Activated CD4-positive, alpha-beta T cell treated with anti-CD3 and anti-CD28 coated beads, Interleukin-2, amount 10 ng/mL, durations not matched to agents 7 days and 5 days (primary cell): ENCODE measurements around the gene NAT16. TPM values are rescaled to one million over a fixed set of nuclear protein-coding genes. Genes with fewer than 3 reads are reported as not detected.

Experiments
- CTCF ChIA-PET: fragments of 350-600 bp; sonication (Branson Sonifier 250); formaldehyde crosslinking; loops from one replicate; lab custom pipeline; 2021; ENCODE audit warnings: antibody characterized with exemption; lab: Charles Lee
- POLR2A ChIA-PET: fragments of 350-600 bp; sonication (Branson Sonifier 250); formaldehyde crosslinking; loops from one replicate; lab custom pipeline; 2021; ENCODE audit warnings: antibody characterized with exemption; lab: Charles Lee
- DNase-seq: peaks from one replicate; pipeline ENCODE4 v3.0.0-alpha.2; 2020
- H3K27ac Mint-ChIP-seq: one replicate; pipeline ENCODE4 v1.8.0; 2021; ENCODE audit warnings: mild to moderate bottlenecking, moderate library complexity, mixed read lengths
- H3K27me3 Mint-ChIP-seq: one replicate; pipeline ENCODE4 v1.8.0; 2021; ENCODE audit warnings: mixed read lengths
- H3K36me3 Mint-ChIP-seq: one replicate; pipeline ENCODE4 v1.8.0; 2021; ENCODE audit warnings: low read depth, mixed read lengths
- H3K4me1 Mint-ChIP-seq: one replicate; pipeline ENCODE4 v1.8.0; 2021; ENCODE audit warnings: mixed read lengths
- H3K4me3 Mint-ChIP-seq: one replicate; pipeline ENCODE4 v1.8.0; 2021; ENCODE audit warnings: mild to moderate bottlenecking, moderate library complexity, mixed read lengths
- H3K9me3 Mint-ChIP-seq: one replicate; pipeline ENCODE4 v1.8.0; 2021; ENCODE audit warnings: mixed read lengths
- total RNA-seq, 2 experiments: library from RNA; stranded (reverse); gene quantifications; one replicate each; pipeline ENCODE4 v1.2.3, GENCODE V29; 2021

The NAT16 gene
- total RNA-seq, result not detected

DNA sequence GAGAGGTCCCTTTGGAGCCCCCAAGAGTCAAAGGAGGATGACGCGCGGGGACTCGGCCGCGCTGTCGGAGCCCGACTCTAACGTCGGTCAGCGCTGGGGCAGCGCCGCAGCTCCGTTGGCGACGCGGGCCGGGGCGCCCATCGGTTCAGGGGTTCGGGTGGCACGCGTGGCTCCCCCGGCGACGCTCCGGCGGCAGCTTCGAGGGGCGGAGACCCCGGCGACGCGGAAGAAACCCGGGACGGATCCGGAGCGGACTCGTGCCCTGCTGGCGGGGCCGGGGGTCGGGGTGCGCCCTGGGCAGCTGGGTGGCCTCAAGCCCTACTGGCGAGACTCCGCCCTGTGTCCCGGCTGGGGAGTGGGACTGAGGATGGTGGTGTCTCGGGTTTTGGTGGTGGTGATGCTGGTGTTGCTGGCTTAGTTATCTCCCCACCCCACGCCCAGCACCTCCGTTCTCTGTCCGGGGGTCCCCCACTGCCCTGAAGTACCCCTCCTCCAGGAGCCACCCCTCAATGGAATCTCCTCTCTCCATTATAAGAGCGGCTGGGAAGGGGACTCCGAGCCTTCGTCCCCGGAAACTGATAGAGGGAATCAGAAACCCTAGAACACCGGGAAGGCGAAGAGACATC is at the start of gene NAT16:
NAT16 (minus strand) TSS at position 164 of the 626 bp plus-strand sequence. CDS start 5,486 bp downstream, outside the sequence.
- no peak for DNase-seq
- ChIA-PET CTCF (no interaction called here), POLR2A (no interaction called here)
- Mint-ChIP-seq H3K36me3 (no peaks in the 10 kb centered on the region), H3K27ac (no peak within 1 kb of the TSS), H3K27me3 (peaks cover 63% of the 10 kb centered on the region), H3K4me3 (no peak within 1 kb of the TSS), H3K4me1 (peaks cover 9% of the 10 kb centered on the region), H3K9me3 (no peaks in the 10 kb centered on the region)

DNA sequence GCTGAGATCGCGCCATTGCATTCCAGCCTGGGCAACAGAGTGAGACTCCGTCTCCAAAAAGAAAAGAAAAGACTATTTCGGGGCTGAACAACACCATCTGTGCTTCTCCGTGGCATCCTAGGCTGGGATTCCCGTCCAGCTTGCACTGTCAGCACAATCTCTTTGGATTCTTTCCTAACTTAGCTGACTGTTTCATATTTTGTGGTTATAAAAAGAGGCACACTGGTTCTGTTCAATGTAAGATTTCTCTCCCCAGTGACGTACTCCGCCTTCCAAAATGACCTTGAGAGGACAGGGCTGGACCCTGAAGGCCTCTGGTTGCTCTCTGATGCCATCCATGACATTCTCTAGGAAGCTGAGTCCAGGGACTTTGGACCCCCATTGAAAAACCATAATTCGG is 46.6 kb upstream of the NAT16 start:
- CTCF ChIA-PET, result interaction anchor here (0.6 to 3.2 kb wide), 4 partner anchors 11 to 1478 kb away, joined by 3 to 13 read pairs (median 6); partner anchors contain the start of genes CLDN15 and FIS1
- Mint-ChIP-seq H3K9me3 (no peaks in the 10 kb centered on the region), H3K27me3 (no peaks in the 10 kb centered on the region), H3K4me1 (peaks cover 10% of the 10 kb centered on the region), H3K4me3 (no peak overlapping the region), H3K27ac (no peak overlapping the region), H3K36me3 (peaks cover 23% of the 10 kb centered on the region)
- no peak for DNase-seq
- POLR2A ChIA-PET, result no interaction called here

DNA sequence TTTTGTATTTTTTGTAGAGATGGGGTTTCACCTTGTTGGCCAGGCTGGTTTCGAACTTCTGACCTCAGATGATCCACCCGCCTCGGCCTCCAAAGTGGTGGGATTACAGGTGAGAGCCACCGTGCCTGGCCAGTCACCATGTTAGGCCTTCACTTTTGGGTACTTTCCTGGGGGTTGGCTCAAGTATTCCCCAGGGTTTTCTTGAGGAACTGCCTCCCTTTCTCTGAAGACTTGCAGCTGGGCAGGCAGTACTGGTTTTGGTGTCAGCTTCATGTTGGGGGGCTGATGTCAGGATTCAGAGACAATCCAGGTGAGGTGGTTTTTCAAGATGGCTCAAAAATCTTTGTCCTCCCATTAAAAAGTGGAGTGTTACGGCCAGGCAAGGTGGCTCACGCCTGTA is 45.6 kb upstream of the NAT16 start:
- Mint-ChIP-seq H3K27me3 (no peaks in the 10 kb centered on the region), H3K9me3 (no peaks in the 10 kb centered on the region), H3K4me1 (peaks cover 8% of the 10 kb centered on the region), H3K4me3 (no peak overlapping the region), H3K36me3 (peaks cover 23% of the 10 kb centered on the region), H3K27ac (no peak overlapping the region)
- ChIA-PET CTCF (interaction anchor here (0.6 to 3.2 kb wide), 3 partner anchors 12 to 19 kb away, joined by 3 to 13 read pairs (median 7); partner anchors contain the start of genes CLDN15 and FIS1), POLR2A (no interaction called here)
- DNase-seq, result no peak

DNA sequence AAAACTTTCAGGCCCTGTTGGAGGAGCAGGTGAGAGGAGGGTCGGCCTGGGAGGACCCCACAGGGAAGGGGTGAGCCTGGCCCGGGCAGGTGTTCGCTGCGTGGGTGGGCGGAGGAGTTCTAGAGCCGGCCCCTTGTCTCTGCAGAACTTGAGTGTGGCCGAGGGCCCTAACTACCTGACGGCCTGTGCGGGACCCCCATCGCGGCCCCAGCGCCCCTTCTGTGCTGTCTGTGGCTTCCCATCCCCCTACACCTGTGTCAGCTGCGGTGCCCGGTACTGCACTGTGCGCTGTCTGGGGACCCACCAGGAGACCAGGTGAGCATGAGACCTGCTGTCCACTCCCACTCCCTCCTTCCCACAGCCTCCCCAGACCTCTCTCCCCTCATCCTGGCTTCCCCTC is 43.4 kb upstream of the NAT16 start:
- ChIA-PET POLR2A (no interaction called here), CTCF (interaction anchor here (1.3 kb wide), 1 partner anchor 20 kb away, joined by 7 read pairs; no protein-coding TSS in a partner anchor)
- H3K27ac Mint-ChIP-seq, result no peak overlapping the region
- H3K4me3 Mint-ChIP-seq, result no peak overlapping the region
- H3K36me3 Mint-ChIP-seq, result peaks cover 25% of the 10 kb centered on the region
- DNase-seq, result no peak
- H3K4me1 Mint-ChIP-seq, result peaks cover 20% of the 10 kb centered on the region
- H3K27me3 Mint-ChIP-seq, result no peaks in the 10 kb centered on the region
- no peaks in the 10 kb centered on the region for H3K9me3 Mint-ChIP-seq

DNA sequence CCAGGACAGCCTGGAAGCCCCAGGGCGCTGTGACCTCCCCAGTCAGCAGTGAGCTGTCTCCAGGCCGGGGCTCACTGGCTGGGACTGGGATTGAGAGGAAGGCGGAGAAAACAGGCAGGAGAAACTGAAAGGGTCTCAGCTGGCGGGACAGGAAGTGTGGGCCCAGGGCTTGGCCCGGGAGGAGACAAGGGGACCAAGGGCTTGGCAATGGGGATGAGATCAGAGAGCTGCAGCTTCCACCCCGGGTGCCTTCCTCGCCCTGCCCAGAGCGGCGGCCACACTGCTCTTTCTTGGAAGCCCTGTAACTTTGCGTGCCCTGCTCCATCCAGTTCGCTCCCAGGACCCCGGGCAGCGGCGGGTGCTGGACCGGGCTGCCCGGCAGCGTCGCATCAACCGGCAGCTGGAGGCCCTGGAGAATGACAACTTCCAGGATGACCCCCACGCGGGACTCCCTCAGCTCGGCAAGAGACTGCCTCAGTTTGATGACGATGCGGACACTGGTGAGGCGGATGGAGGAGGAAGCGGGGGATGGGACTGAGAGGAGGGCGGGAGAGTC is 42.3 kb upstream of the NAT16 start:
- H3K27ac Mint-ChIP-seq, result peak overlapping the region; percentile 55
- H3K9me3 Mint-ChIP-seq, result no peaks in the 10 kb centered on the region
- DNase-seq, result no peak
- ChIA-PET POLR2A (no interaction called here), CTCF (interaction anchor here (0.6 to 2.1 kb wide), 4 partner anchors 15 to 78 kb away, joined by 3 to 7 read pairs (median 4); partner anchors contain the start of gene CLDN15)
- H3K4me3 Mint-ChIP-seq, result no peak overlapping the region
- peaks cover 24% of the 10 kb centered on the region for H3K36me3 Mint-ChIP-seq
- H3K4me1 Mint-ChIP-seq, result peaks cover 23% of the 10 kb centered on the region
- no peaks in the 10 kb centered on the region for H3K27me3 Mint-ChIP-seq

DNA sequence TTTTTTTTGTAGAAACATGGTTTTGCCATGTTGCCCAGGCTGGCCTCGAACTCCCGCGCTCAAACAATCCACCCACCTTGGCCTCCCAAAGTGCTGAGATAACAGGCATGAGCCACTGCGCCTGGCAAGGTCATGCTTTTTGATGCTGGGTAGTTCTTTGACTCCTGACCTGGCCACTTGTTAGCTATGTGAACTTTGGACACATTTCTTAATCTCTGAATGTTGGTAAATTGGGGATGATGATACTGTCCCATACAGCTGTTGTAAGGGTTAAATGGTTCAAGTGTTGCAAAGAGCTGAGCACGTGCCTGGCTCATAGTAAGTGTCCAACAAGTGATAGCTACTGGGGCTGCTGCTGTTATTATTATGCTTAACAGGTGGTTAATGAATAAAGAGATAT is 40.2 kb upstream of the NAT16 start:
- Mint-ChIP-seq H3K9me3 (no peaks in the 10 kb centered on the region), H3K27ac (no peak overlapping the region), H3K4me3 (no peak overlapping the region), H3K36me3 (peaks cover 25% of the 10 kb centered on the region), H3K4me1 (peaks cover 36% of the 10 kb centered on the region), H3K27me3 (no peaks in the 10 kb centered on the region)
- CTCF ChIA-PET, result interaction anchor here (0.8 to 6.1 kb wide), 5 partner anchors 15 to 76 kb away, joined by 3 to 58 read pairs (median 6); partner anchors contain the start of genes CLDN15 and FIS1
- no peak for DNase-seq
- POLR2A ChIA-PET, result no interaction called here

DNA sequence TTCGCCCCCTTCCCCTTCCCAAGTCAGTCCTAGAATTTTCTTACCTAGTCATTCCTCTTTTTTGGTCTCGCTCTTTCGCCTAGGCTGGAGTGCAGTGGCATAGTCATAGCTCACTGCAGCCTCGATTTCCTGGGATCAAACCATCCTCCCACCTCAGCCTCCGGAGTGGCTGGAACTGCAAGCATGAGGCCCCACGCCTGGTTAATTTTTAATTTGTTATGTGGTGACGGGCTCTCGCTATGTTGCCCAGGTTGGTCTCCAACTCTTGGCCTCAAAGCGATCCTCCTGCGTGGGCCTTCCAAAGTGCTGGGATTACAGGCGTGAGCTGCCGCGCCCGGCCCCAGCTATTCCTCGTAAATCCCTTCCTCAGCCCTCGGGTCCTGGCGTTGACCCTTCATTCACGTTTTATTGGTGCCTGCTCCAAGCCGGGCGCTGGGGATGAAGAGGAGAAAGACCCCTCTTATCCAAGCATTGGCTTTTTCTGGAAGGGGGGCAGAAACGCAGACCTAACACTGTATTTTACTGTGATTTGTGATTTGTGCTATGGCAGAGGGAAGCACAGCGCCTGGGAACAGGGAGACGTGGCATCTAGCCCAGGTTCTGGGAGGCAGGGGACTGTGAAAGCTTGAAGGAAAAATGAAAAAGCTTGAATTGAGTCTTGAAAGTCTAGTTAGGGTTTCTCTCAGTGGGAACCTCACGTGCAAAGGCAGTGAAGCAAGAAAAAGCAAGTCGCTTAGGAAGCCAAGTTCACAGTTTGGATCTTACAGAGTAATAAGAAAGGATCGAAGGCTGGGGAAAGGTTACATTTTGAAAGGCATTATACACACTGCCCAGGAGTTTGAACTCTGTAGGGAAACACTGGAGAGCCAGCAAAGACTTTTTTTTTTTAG is 38.4 kb upstream of the NAT16 start:
- Mint-ChIP-seq H3K36me3 (peaks cover 13% of the 10 kb centered on the region), H3K4me3 (peak overlapping the region; percentile 95), H3K4me1 (peaks cover 36% of the 10 kb centered on the region), H3K9me3 (no peaks in the 10 kb centered on the region), H3K27ac (peak overlapping the region; percentile 82), H3K27me3 (no peaks in the 10 kb centered on the region)
- CTCF ChIA-PET, result interaction anchor here (0.7 to 6.1 kb wide), 18 partner anchors 11 to 261 kb away, joined by 3 to 58 read pairs (median 4); partner anchors contain the start of genes FIS1 and SERPINE1
- DNase-seq, result no peak
- POLR2A ChIA-PET, result interaction anchor here (0.6 to 1.3 kb wide), 4 partner anchors 26 to 344 kb away, joined by 3 to 11 read pairs (median 4); partner anchors contain the start of gene SRRT

DNA sequence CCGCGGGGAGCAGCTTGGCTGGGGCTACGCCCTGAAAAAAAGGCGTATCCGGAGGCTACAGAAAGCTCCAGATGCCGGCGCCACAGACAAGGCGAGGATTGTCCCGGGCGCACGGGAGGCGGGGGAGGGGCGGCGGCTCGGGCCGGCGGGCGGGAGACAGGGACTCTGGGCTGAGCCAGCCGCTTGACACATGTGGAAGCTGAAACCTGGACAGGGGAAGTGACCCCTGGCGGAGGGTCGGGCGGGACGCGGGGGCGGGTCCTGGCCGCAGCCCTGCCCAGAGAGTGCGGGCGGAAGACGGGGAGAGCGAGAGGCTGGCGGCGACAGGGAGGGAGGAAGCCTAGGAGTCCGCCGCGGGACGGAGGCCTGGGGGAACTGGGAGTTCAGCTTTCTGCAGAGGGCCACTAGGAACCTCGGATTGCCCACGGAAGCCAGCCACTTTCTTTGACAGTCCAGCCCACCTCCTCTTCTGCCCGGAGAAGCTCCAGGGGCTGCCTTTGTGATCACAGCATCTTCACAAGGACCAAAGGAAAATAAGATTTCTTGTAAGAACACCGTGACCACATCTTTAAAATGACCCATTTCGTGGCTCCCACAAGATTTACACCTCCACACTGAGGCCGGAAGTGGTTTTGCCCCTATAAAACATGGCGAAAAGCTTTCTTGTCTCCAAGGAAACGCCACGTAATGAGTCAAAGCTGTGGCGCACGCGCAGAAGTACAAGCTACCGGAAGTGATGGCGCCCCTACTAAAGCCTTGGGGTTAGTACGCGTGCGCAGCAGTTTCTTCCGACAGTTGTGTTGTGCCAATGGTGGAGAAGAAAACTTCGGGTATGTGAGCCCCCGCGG is 37.5 kb upstream of the NAT16 start, which contains the start of the genes PLOD3 and ZNHIT1:
PLOD3 (minus strand) TSS at position 194 of the 848 bp plus-strand sequence. CDS start 307 bp downstream, outside the sequence.
ZNHIT1 (plus strand) TSS at position 778 of the 848 bp plus-strand sequence; CDS start at position 809, 31 bp downstream.
- ChIA-PET POLR2A (interaction anchor here (0.6 to 1.3 kb wide), 4 partner anchors 27 to 343 kb away, joined by 3 to 11 read pairs (median 4); partner anchors contain the start of gene SRRT), CTCF (interaction anchor here (0.5 to 6.1 kb wide), 19 partner anchors 11 to 1182 kb away, joined by 3 to 58 read pairs (median 4); partner anchors contain the start of genes FIS1 and SERPINE1)
- Mint-ChIP-seq H3K9me3 (no peaks in the 10 kb centered on the region), H3K27me3 (no peaks in the 10 kb centered on the region), H3K4me1 (peaks cover 36% of the 10 kb centered on the region), H3K27ac (peak within 1 kb of the TSS; percentile 82), H3K4me3 (peak within 1 kb of the TSS; percentile 95), H3K36me3 (peaks cover 11% of the 10 kb centered on the region)
- peak; percentile 98 for DNase-seq

DNA sequence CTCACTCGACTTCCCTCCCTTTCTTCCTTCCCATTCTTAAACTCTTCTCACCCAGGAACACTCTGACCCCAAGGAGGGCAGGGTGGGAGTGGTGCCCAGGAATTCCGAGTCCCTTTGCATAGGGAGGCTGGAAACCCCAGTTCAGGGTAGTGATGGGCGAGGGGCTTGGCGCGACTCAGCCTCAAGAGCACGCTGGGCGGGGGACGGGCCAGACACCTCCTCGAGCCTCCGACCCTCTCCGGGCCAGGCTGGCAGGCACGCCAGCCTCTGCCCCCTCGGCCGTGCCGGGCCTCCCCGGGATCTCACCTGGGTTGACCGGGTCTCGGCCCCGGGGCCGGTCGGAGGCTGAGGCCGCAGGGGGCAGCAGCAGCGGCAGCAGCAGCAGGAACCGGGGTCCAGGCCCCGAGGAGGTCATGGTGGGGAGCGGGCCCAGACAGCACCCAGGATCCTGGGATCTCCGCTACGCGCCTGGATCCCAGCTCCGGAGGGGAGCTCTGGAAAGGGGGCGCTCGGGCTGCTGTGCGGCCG is 36.8 kb upstream of the NAT16 start:
- Mint-ChIP-seq H3K9me3 (no peaks in the 10 kb centered on the region), H3K27ac (peak overlapping the region; percentile 82), H3K27me3 (no peaks in the 10 kb centered on the region), H3K4me3 (peak overlapping the region; percentile 95), H3K4me1 (peaks cover 32% of the 10 kb centered on the region), H3K36me3 (peaks cover 8% of the 10 kb centered on the region)
- DNase-seq, result no peak
- POLR2A ChIA-PET, result no interaction called here
- CTCF ChIA-PET, result interaction anchor here (0.9 to 6.1 kb wide), 15 partner anchors 10 to 259 kb away, joined by 3 to 58 read pairs (median 4); partner anchors contain the start of genes FIS1 and SERPINE1

DNA sequence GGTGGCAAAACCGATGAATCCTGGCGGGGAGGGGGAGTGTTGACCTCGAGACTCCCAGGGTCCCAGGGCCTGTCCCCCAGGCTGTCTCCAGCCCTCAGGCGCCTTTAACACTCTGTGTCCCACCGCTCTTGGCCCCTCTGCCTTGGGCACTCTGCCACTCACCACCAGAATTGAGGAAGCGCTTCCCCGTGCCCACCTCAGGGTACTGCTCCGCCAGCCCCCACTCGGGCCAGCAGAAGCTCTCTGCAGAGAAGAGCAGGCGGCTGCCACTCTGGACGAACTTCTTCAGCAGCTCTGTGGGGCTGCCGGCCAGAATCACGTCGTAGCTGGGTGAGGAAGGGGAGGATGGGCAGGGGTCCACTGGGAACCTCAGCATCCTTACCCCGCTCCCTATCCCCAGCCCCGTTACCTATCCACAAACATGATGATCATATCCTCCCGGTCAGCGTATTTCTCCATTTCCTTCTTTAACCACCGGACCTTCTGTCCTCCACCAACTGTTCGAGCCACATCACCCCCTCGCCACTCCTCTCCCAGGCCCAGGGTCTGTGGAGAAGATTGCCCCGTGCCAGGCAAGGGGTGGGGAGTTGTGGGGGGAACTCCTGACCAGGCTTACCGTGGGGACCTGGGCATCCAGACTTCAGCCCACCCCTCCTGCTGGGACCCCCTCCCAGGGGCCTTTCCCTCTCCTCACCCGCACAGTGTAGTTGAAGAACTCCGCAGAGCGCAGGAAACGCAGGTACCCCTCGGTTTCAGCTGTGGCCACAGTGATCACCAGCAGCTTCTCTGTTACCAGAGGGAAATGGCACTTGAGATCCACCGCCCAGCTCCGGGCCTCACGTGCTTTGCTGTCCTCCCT is 36.1 kb upstream of the NAT16 start:
- H3K4me1 Mint-ChIP-seq, result peaks cover 30% of the 10 kb centered on the region
- peak overlapping the region; percentile 82 for H3K27ac Mint-ChIP-seq
- no peaks in the 10 kb centered on the region for H3K27me3 Mint-ChIP-seq
- peak overlapping the region; percentile 95 for H3K4me3 Mint-ChIP-seq
- ChIA-PET POLR2A (no interaction called here), CTCF (interaction anchor here (0.6 to 6.1 kb wide), 7 partner anchors 10 to 285 kb away, joined by 3 to 58 read pairs (median 4); partner anchors contain the start of genes FIS1 and SERPINE1)
- H3K36me3 Mint-ChIP-seq, result peaks cover 8% of the 10 kb centered on the region
- no peaks in the 10 kb centered on the region for H3K9me3 Mint-ChIP-seq
- DNase-seq, result no peak
